ENCODE results near the gene SGK1.

DNA sequence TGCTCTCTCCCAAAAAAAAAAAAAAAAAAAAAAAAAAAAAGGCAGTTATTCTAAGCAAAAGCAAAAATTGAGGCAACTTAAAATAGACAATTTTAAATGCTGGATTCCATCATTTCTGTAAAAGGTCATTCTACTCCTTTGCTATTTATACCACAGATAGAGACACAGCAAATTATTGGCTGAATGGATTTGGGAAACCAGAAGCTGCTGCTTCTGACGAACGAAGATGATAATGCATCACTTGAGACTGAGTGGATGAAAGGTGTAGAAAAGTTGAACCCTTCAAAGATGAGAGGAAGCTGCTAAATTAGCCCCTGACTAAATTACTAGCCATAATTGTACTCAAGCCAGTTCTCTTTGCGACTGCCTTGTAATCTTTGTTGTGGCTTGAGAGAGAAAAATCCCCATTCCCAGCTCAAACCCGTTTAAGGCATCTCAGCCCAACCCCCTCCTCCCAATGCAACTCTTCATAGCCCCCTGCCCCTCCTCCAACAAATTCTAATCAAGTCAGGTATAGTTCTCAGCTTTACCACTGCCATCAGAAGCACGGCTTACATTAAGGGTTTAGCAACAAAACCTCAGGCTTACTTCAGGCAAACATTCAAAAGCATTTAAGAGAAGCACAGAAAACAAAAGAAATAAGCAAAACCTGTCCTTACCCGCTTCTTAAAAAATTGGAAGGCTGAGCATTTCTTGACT lies 1.0 kb downstream of the SGK1 start:
- TF ChIP-seq CTCF (IDR thresholded peaks at IDR 0.05; ENCODE audit: poor library complexity) (no peak), EZH2 (IDR thresholded peaks at IDR 0.05; ENCODE audit: borderline replicate concordance) (no peak)

Measured in hepatocyte (in vitro differentiated cells).